SU-DHL-6 (cell line): ENCODE measurements around the gene TPST2.

Experiments used
- H2AFZ ChIP-seq: fragments of 200-600 bp; sonication (generic); 2 replicates; pipeline ENCODE4 v1.6.1; 2014; ENCODE audit warnings: low read depth, mild to moderate bottlenecking, moderate library complexity, mixed read lengths, antibody characterized with exemption, low read length; ENCODE audit not compliant: severe bottlenecking
- H3F3A ChIP-seq: fragments of 200-600 bp; shearing (Covaris generic); 2 replicates; pipeline ENCODE4 v1.6.0; 2016; ENCODE audit warnings: antibody characterized with exemption, mild to moderate bottlenecking; ENCODE audit not compliant: insufficient read depth
- H3K27ac ChIP-seq: fragments of 200-600 bp; sonication (generic); 2 replicates; pipeline ENCODE4 v1.5.1; 2016; ENCODE audit warnings: low read depth, mild to moderate bottlenecking, low read length, moderate library complexity, mixed read lengths
- H3K27me3 ChIP-seq: fragments of 200-600 bp; sonication (generic), shearing (Covaris generic); 2 replicates; pipeline ENCODE4 v1.6.0; 2014; ENCODE audit warnings: mild to moderate bottlenecking, low read length
- H3K36me3 ChIP-seq: fragments of 200-600 bp; sonication (generic); 2 replicates; pipeline ENCODE4 v1.6.1; 2014; ENCODE audit warnings: mild to moderate bottlenecking, low read length, mixed read lengths
- H3K4me2 ChIP-seq: fragments of 300-600, 200-600 bp; shearing (Covaris generic), sonication (generic); 2 replicates; pipeline ENCODE4 v1.6.0; 2014; ENCODE audit warnings: low read length, low read depth, mild to moderate bottlenecking; ENCODE audit not compliant: poor library complexity, severe bottlenecking
- H3K4me3 ChIP-seq: fragments of 200-600 bp; sonication (generic); 2 replicates; pipeline ENCODE4 v1.5.1; 2014; ENCODE audit warnings: antibody characterized with exemption, low read length, mild to moderate bottlenecking, mixed read lengths; ENCODE audit not compliant: insufficient read depth, poor library complexity, severe bottlenecking
- H3K79me2 ChIP-seq: fragments of 200-600 bp; sonication (generic); 2 replicates; pipeline ENCODE4 v1.6.1; 2014; ENCODE audit warnings: mild to moderate bottlenecking, low read length, moderate library complexity; ENCODE audit not compliant: insufficient read depth
- H3K9ac ChIP-seq: fragments of 200-600 bp; sonication (generic); 2 replicates; pipeline ENCODE4 v1.7.0; 2014; ENCODE audit warnings: mild to moderate bottlenecking, low read length
- H3K9me2 ChIP-seq: fragments of 200-600 bp; sonication (generic); replicated peaks from 2 replicates; pipeline ENCODE4 v1.6.1; 2014; ENCODE audit warnings: low read length; ENCODE audit not compliant: insufficient read depth
- H3K9me3 ChIP-seq: fragments of 200-600 bp; sonication (generic); 2 replicates; pipeline ENCODE4 v1.6.1; 2014; ENCODE audit warnings: low read length, mixed read lengths; ENCODE audit not compliant: insufficient read depth
- H4K20me1 ChIP-seq: fragments of 200-600 bp; sonication (generic); 2 replicates; pipeline ENCODE4 v1.6.1; 2014; ENCODE audit warnings: low read depth, mild to moderate bottlenecking, antibody characterized with exemption, low read length, moderate library complexity, mixed read lengths
- CTCF ChIP-seq: fragments of 200-600 bp; sonication (generic); IDR thresholded peaks from one replicate; pipeline ENCODE4 v1.5.1; 2017; ENCODE audit warnings: antibody characterized with exemption, mild to moderate bottlenecking, low read length, moderate library complexity; ENCODE audit not compliant: insufficient read depth, poor library complexity, severe bottlenecking
- EZH2phosphoT487 ChIP-seq: fragments of 200-600 bp; sonication (generic), shearing (Covaris generic); conservative IDR thresholded peaks from 2 replicates; pipeline ENCODE4 v1.6.1; 2018; ENCODE audit warnings: mild to moderate bottlenecking, antibody characterized with exemption, low read length, moderate library complexity, mixed read lengths

The TPST2 gene

GRCh38 chr22:26542831-26543230 is 47.1 kb downstream of the TPST2 start:
- H3K36me3 ChIP-seq, result no peaks in the 10 kb centered on the region
- no peak overlapping the region for H3K9ac ChIP-seq
- no peaks in the 10 kb centered on the region for H3K9me3 ChIP-seq
- H2AFZ ChIP-seq, result no peak overlapping the region
- no peak for TF ChIP-seq EZH2phosphoT487
- TF ChIP-seq CTCF, result no peak
- no peaks in the 10 kb centered on the region for H3K9me2 ChIP-seq
- H3K4me2 ChIP-seq, result no peak overlapping the region
- H3K4me3 ChIP-seq, result no peak overlapping the region
- no peaks in the 10 kb centered on the region for H3F3A ChIP-seq
- no peaks in the 10 kb centered on the region for H3K27me3 ChIP-seq
- no peaks in the 10 kb centered on the region for H3K79me2 ChIP-seq
- no peak overlapping the region for H3K27ac ChIP-seq
- H4K20me1 ChIP-seq, result no peaks in the 10 kb centered on the region

DNA sequence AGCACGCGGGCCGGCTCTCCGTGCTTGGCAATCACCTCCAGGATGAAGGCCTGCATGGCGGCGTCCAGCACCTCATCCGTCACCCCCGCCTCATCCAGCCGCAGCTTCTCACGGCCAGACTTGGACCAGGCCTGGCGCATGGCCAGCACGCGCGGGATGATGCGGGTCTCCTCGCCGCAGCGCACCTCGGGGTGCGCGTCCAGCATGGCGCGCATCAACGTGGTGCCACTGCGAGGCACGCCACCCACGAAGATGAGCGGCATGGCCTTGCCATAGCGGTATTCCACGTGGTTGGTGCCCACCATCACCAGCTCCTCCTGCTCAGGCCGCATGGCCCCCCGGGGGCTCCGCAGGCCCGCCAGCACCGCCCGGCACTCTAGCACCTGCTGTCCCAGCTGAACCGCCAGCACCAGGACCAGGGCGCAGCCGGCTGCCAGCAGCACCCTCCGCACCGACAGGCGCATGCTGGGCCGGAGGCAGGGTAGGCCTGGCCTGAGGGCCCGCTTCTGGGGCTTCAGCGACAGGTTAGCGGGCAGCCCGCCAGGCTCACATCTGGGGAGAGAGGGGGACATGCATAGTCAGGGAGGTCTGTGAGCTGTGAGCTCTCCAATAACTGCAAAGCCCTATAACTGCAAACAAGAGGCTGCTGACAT is 48.6 kb downstream of the TPST2 start:
- H3K4me3 ChIP-seq, result no peak overlapping the region
- H3K79me2 ChIP-seq, result no peaks in the 10 kb centered on the region
- H3K36me3 ChIP-seq, result no peaks in the 10 kb centered on the region
- H3K9ac ChIP-seq, result no peak overlapping the region
- no peak overlapping the region for H2AFZ ChIP-seq
- H3K27ac ChIP-seq, result no peak overlapping the region
- peaks cover 1% of the 10 kb centered on the region for H3F3A ChIP-seq
- no peaks in the 10 kb centered on the region for H4K20me1 ChIP-seq
- no peak for TF ChIP-seq EZH2phosphoT487
- H3K4me2 ChIP-seq, result no peak overlapping the region
- H3K9me3 ChIP-seq, result no peaks in the 10 kb centered on the region
- H3K9me2 ChIP-seq, result no peaks in the 10 kb centered on the region
- no peaks in the 10 kb centered on the region for H3K27me3 ChIP-seq

- no peaks in the 10 kb centered on the region for H3K79me2 ChIP-seq
- H3F3A ChIP-seq, result peaks cover 13% of the 10 kb centered on the region
- TF ChIP-seq EZH2phosphoT487, result no peak
- TF ChIP-seq CTCF, result no peak
- no peaks in the 10 kb centered on the region for H3K9me2 ChIP-seq
- no peaks in the 10 kb centered on the region for H3K36me3 ChIP-seq
- no peaks in the 10 kb centered on the region for H3K27me3 ChIP-seq
- H2AFZ ChIP-seq, result no peak overlapping the region
- no peaks in the 10 kb centered on the region for H3K9me3 ChIP-seq
- no peak overlapping the region for H3K4me2 ChIP-seq
- no peak overlapping the region for H3K9ac ChIP-seq
- no peak overlapping the region for H3K27ac ChIP-seq
- no peaks in the 10 kb centered on the region for H4K20me1 ChIP-seq
- no peak overlapping the region for H3K4me3 ChIP-seq
These were observed 49.8 kb downstream of the TPST2 start for GRCh38 chr22:26540119-26540518.

DNA sequence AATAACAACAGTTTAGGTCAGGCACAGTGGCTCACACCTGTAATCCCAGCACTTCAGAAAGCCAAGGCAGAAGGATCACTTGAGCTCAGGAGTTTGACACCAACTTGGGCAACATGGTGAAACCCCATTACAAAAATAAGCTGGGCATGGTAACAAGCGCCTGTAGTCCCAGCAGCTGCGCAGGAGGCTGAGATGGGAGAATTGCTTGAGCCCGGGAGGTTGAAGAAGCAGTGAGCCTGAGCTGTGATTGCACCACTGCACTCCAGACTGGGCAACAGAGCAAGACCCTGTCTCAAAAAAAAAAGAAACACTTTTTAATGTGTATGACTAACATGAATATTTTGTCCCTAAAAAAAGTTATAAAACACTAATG is 53.2 kb downstream of the TPST2 start:
- TF ChIP-seq EZH2phosphoT487 (no peak), CTCF (no peak)
- no peaks in the 10 kb centered on the region for H3K27me3 ChIP-seq
- H2AFZ ChIP-seq, result no peak overlapping the region
- peaks cover 27% of the 10 kb centered on the region for H3F3A ChIP-seq
- H3K9me2 ChIP-seq, result no peaks in the 10 kb centered on the region
- H3K9me3 ChIP-seq, result no peaks in the 10 kb centered on the region
- no peak overlapping the region for H3K4me3 ChIP-seq
- H3K4me2 ChIP-seq, result peak overlapping the region; percentile 90
- peak overlapping the region; percentile 99 for H3K27ac ChIP-seq
- no peaks in the 10 kb centered on the region for H4K20me1 ChIP-seq
- no peak overlapping the region for H3K9ac ChIP-seq
- no peaks in the 10 kb centered on the region for H3K36me3 ChIP-seq
- no peaks in the 10 kb centered on the region for H3K79me2 ChIP-seq
